Thoracic aorta (tissue), 2 donors: ENCODE results near the gene HOXA6. TPM values are rescaled to one million over a fixed set of nuclear protein-coding genes. Genes with fewer than 3 reads are reported as not detected.
A peak's percentile ranks its signal among the peaks of the same experiment; 100 is the strongest.

ENCODE experiments used
- ATAC-seq: fragments of 150-250 bp; one replicate; pipeline ENCODE4 v1.8.0; 2017; ENCODE audit warnings: low read depth; ENCODE audit not compliant: insufficient number of reproducible peaks, low FRiP score
- DNase-seq: peaks from one replicate; pipeline ENCODE4 v3.0.0-alpha.2; 2020; ENCODE audit warnings: low spot score
- H3K27ac ChIP-seq, 2 donors: fragments of 200-600 bp; sonication (generic); 1 replicate in 1 of 2; 2 replicates in 1 of 2; pipeline ENCODE4 v1.5.1; 2016; ENCODE audit warnings: mild to moderate bottlenecking in 2 of 2, moderate library complexity in 2 of 2
- H3K27me3 ChIP-seq: fragments of 200-600 bp; sonication (generic); replicated peaks from 2 replicates; pipeline ENCODE4 v1.6.0; 2016; ENCODE audit warnings: mild to moderate bottlenecking; ENCODE audit not compliant: insufficient read depth
- H3K36me3 ChIP-seq: fragments of 200-600 bp; sonication (generic); one replicate; pipeline ENCODE4 v1.5.1; 2016
- H3K4me1 ChIP-seq, 2 donors: fragments of 200-600 bp; sonication (generic); 1 replicate in 1 of 2; 2 replicates in 1 of 2; pipeline versions ENCODE4 v1.5.1 to v1.6.0; 2016; ENCODE audit warnings: low read depth in 2 of 2, mild to moderate bottlenecking in 1 of 2; ENCODE audit not compliant: control insufficient read depth in 1 of 2
- H3K4me3 ChIP-seq: fragments of 200-600 bp; sonication (generic); 2 replicates; pipeline ENCODE4 v1.5.1; 2016; ENCODE audit warnings: mild to moderate bottlenecking
- H3K9me3 ChIP-seq: fragments of 200-600 bp; sonication (generic); 2 replicates; pipeline ENCODE4 v1.5.1; 2016
- total RNA-seq, 2 donors: library from RNA; depleted of rRNA; stranded (reverse); fragments of >200 nt; gene quantifications; one replicate each; pipeline versions ENCODE4 v1.1.0 to v1.2.3, GENCODE V29; 2016
- TF ChIP-seq, protein P1 (sequence below): fragments of 200-600 bp; sonication (generic); IDR thresholded peaks from one replicate; pipeline ENCODE4 v1.5.1; 2019; ENCODE audit warnings: antibody characterized with exemption

Gene HOXA6
- total RNA-seq, 2 donors from 2014 or later: not detected

DNA sequence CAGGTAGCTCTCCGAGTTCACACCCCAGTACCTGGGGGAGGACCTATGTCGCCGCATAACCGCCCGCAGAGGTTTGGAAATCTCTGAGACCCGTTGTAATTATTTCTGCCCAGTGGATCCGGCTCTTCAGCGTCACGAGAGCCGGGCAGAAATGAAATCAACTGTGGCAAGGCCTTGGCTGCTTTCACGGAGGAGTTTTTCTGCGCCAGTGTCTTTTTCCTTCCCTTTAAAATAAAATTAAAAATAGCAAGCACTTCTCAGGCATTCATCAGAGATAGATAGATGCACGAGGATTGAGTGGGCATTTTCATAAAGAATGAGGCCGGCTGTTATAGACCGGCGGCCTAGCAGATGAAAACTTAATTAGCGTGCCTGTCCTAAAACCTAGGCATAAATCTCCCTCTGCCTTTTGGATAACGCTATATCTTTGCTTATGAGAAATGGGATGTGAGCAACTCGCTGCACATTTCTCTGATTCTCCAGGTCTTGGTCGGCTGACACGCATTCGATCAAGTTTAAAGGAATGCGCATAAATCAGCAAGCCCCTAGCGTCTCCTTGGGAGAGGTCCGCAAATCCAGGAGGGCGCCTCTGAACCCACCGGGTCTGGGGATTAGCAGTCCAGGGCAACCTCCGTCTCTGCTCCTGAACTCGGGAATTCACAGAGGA is 45.9 kb upstream of the HOXA6 start:
- no peak overlapping the region for H3K27ac ChIP-seq
- peaks cover 16 to 21% of the 10 kb centered on the region in 2 donors for H3K4me1 ChIP-seq
- no peaks in the 10 kb centered on the region for H3K36me3 ChIP-seq
- DNase-seq (no peak), ATAC-seq (no peak)
- peak overlapping the region; percentile 53 for H3K4me3 ChIP-seq
- no peaks in the 10 kb centered on the region for H3K9me3 ChIP-seq
- TF ChIP-seq, protein P1, sequence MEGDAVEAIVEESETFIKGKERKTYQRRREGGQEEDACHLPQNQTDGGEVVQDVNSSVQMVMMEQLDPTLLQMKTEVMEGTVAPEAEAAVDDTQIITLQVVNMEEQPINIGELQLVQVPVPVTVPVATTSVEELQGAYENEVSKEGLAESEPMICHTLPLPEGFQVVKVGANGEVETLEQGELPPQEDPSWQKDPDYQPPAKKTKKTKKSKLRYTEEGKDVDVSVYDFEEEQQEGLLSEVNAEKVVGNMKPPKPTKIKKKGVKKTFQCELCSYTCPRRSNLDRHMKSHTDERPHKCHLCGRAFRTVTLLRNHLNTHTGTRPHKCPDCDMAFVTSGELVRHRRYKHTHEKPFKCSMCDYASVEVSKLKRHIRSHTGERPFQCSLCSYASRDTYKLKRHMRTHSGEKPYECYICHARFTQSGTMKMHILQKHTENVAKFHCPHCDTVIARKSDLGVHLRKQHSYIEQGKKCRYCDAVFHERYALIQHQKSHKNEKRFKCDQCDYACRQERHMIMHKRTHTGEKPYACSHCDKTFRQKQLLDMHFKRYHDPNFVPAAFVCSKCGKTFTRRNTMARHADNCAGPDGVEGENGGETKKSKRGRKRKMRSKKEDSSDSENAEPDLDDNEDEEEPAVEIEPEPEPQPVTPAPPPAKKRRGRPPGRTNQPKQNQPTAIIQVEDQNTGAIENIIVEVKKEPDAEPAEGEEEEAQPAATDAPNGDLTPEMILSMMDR: no peak
- peaks cover 54% of the 10 kb centered on the region for H3K27me3 ChIP-seq

DNA sequence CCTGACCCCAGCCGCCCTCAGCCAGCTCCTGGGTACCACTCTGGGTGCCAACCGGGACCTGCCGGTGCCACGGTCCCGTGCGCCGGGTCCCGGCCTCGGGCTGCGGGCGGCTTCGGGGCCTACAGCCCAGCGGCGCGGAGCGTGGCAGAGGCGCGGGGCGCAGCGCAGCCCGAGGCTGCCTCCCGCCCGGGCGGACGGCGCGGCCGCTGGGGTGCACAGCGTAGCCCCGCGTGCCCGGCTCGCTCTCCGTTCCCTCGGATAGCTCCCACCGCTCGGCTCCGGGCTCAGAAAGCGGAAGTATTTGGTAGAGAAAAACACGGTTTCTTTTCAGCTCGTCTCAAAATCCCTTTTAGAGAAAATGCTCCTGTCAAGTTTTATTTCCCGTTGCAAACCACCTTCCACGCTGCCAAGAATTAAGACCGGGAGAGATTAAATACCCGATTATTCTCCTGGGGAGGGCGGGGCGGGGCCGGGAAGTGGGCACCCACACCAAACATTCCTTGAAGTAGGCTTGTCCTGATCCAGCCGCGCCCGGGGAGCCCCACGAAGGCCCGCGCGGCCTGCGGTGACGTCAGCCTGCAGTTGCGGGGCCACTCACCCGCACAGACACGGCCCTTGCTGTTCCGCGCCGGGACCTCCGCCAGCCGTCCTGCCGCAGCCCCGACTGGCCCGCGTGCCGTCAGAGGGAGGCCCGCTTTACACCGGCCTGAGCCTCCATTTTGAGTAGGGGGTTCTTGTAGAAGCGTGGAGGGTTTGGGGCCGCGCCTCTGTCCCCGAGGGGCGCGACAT is 45.2 kb upstream of the HOXA6 start:
- Histone ChIP-seq H3K9me3 (no peaks in the 10 kb centered on the region), H3K27me3 (peaks cover 53% of the 10 kb centered on the region), H3K27ac (no peak overlapping the region), H3K36me3 (no peaks in the 10 kb centered on the region), H3K4me3 (peak overlapping the region; percentile 53), H3K4me1 (peaks cover 22 to 28% of the 10 kb centered on the region in 2 donors)
- DNase-seq: no peak
- TF ChIP-seq, protein P1: no peak
- ATAC-seq: no peak

GRCh38 chr7:27191833-27192545 is 44.4 kb upstream of the HOXA6 start:
- TF ChIP-seq, protein P1: no peak
- ATAC-seq: no peak
- Histone ChIP-seq H3K36me3 (no peaks in the 10 kb centered on the region), H3K9me3 (no peaks in the 10 kb centered on the region), H3K4me1 (peaks cover 22 to 30% of the 10 kb centered on the region in 2 donors), H3K4me3 (peak overlapping the region; percentile 53), H3K27me3 (peaks cover 53% of the 10 kb centered on the region), H3K27ac (no peak overlapping the region)
- DNase-seq: no peak

- no peak overlapping the region for H3K27ac ChIP-seq
- TF ChIP-seq, protein P1: no peak
- no peak for DNase-seq
- no peak overlapping the region for H3K4me3 ChIP-seq
- no peak for ATAC-seq
- H3K4me1 ChIP-seq: peaks cover 22 to 31% of the 10 kb centered on the region in 2 donors
- H3K27me3 ChIP-seq: peaks cover 53% of the 10 kb centered on the region
- no peaks in the 10 kb centered on the region for H3K9me3 ChIP-seq
- no peaks in the 10 kb centered on the region for H3K36me3 ChIP-seq
These were observed 43.7 kb upstream of the HOXA6 start for GRCh38 chr7:27191161-27191731.
